Body of pancreas (tissue), 4 donors: ENCODE data around the gene SLC22A24. TPM values are rescaled to one million over a fixed set of nuclear protein-coding genes. Genes with fewer than 3 reads are reported as not detected.
A peak's percentile ranks its signal among the peaks of the same experiment; 100 is the strongest.

Source experiments
- ATAC-seq: fragments of 150-250 bp; one replicate; pipeline ENCODE4 v1.9.1; 2016
- DNase-seq, 4 donors: peaks; one replicate each; pipeline ENCODE4 v3.0.0-alpha.2; 2019
- H3K27ac ChIP-seq, 4 donors: fragments of 200-600 bp; sonication (generic); 1 replicate in 3 of 4; 2 replicates in 1 of 4; pipeline versions ENCODE4 v1.5.1 to v1.6.1; 2016 to 2019; ENCODE audit warnings: mild to moderate bottlenecking in 1 of 4, mixed read lengths in 1 of 4, moderate library complexity in 1 of 4
- H3K27me3 ChIP-seq, 2 donors: fragments of 200-600 bp; sonication (generic); one replicate each; pipeline ENCODE4 v1.6.0; 2016; ENCODE audit warnings: mild to moderate bottlenecking in 1 of 2
- H3K36me3 ChIP-seq, 2 donors: fragments of 200-600 bp; sonication (generic); replicated peaks in 1 of 2; 2 replicates each; pipeline ENCODE4 v1.5.1; 2016; ENCODE audit warnings: low read depth in 2 of 2; ENCODE audit not compliant: insufficient read depth in 1 of 2
- H3K4me1 ChIP-seq: fragments of 200-600 bp; sonication (generic); one replicate; pipeline ENCODE4 v1.6.0; 2016
- H3K4me3 ChIP-seq, 2 donors: fragments of 200-600 bp; sonication (generic); 1 replicate in 1 of 2; 2 replicates in 1 of 2; pipeline ENCODE4 v1.5.1; 2016 to 2019
- H3K9me3 ChIP-seq, 3 donors: fragments of 200-600 bp; sonication (generic); 1 replicate in 2 of 3; 2 replicates in 1 of 3; pipeline ENCODE4 v1.5.1; 2016
- POLR2A ChIP-seq, 3 donors: fragments of 450-650 bp; IDR thresholded peaks; one replicate each; pipeline ENCODE4 v1.6.1; 2016; ENCODE audit warnings: antibody characterized with exemption in 3 of 3, mild to moderate bottlenecking in 2 of 3
- WGBS, 2 donors: methylation state at CpG; one replicate each; pipeline ENCODE4 v1.1.5; 2017; 5-methylcytosine and 5-hydroxymethylcytosine counted together
- intact Hi-C: fragments of 100-400 bp; cut with DNase I; formaldehyde crosslinking; loops from one replicate; pipeline ENCODE4 v1.15.1; 2023
- total RNA-seq, 2 donors: library from RNA; depleted of rRNA; stranded (reverse); fragments of >200 nt; gene quantifications; one replicate each; pipeline ENCODE4 v1.1.0, GENCODE V29; 2016
- TF ChIP-seq, protein P1 (sequence below), 7 experiments: fragments of 450-650 bp in 4 of 7; fragments of 200-600 bp in 3 of 7; sonication (generic) in 3 of 7; IDR thresholded peaks; one replicate each; pipeline ENCODE4 v1.5.1; 2016 to 2019; ENCODE audit warnings: antibody characterized with exemption in 7 of 7

Gene SLC22A24
- total RNA-seq, 2 donors from 2014 or later: not detected

DNA sequence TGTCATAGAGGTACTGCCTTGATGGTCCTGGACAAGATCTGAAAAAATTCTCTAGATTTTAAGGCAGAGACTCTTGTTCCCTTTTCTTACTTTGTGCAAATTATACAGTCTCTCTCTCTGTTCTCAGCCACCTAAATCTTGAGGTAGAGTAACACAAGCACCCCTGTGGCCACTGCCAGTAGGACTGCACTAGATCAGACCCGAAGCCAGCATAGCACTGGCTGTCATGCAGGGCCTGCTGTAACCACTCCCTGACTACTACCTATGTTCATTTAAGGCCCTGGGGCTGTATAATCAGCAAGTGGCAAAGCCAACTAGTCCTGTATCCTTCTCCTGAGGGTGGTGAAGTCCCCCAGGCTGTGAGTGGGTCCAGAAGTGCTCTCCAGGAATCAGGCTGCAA is 11.8 kb upstream of the SLC22A24 start:
- H3K36me3 ChIP-seq: no peaks in the 10 kb centered on the region
- WGBS, 2 donors: 100% methylated on average over 1 of the region's 1 CpG
- no peak for ATAC-seq
- H3K4me1 ChIP-seq: no peaks in the 10 kb centered on the region
- H3K4me3 ChIP-seq: no peak overlapping the region
- no peak for DNase-seq
- intact Hi-C loops: no loop called here
- H3K9me3 ChIP-seq: no peaks in the 10 kb centered on the region
- H3K27ac ChIP-seq: no peak overlapping the region
- TF ChIP-seq POLR2A (IDR thresholded peaks at IDR 0.05): no peak
- TF ChIP-seq, protein P1, sequence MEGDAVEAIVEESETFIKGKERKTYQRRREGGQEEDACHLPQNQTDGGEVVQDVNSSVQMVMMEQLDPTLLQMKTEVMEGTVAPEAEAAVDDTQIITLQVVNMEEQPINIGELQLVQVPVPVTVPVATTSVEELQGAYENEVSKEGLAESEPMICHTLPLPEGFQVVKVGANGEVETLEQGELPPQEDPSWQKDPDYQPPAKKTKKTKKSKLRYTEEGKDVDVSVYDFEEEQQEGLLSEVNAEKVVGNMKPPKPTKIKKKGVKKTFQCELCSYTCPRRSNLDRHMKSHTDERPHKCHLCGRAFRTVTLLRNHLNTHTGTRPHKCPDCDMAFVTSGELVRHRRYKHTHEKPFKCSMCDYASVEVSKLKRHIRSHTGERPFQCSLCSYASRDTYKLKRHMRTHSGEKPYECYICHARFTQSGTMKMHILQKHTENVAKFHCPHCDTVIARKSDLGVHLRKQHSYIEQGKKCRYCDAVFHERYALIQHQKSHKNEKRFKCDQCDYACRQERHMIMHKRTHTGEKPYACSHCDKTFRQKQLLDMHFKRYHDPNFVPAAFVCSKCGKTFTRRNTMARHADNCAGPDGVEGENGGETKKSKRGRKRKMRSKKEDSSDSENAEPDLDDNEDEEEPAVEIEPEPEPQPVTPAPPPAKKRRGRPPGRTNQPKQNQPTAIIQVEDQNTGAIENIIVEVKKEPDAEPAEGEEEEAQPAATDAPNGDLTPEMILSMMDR (IDR thresholded peaks at IDR 0.05): no peak
- no peaks in the 10 kb centered on the region for H3K27me3 ChIP-seq

DNA sequence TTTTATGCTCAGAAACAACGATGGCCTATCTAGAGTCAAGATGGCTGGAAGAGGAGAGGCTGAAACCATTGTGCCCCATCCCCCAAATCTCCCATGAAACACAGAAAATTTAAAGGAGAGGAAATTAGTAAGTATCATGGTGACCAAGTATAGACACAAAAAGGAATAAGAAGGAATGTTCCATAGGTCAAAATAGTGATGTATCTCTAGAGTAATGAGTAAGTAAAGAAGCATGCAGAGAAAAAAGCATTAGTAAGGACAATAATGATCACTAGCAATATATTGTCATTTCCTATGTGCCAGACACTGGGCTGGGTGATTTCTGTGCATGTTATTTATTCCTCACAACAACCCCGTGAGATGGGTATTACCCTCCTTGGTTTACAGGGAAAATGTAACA is 2.6 kb upstream of the SLC22A24 start:
- no peak for DNase-seq
- WGBS, 2 donors: 82% methylated on average over 2 of the region's 2 CpGs
- intact Hi-C loops: no loop called here
- TF ChIP-seq, protein P1 (IDR thresholded peaks at IDR 0.05): no peak
- no peak for TF ChIP-seq POLR2A (IDR thresholded peaks at IDR 0.05)
- ATAC-seq: no peak
- Histone ChIP-seq H3K27me3 (no peaks in the 10 kb centered on the region), H3K4me3 (no peak overlapping the region), H3K27ac (no peak overlapping the region), H3K36me3 (no peaks in the 10 kb centered on the region), H3K4me1 (no peaks in the 10 kb centered on the region), H3K9me3 (no peaks in the 10 kb centered on the region)

DNA sequence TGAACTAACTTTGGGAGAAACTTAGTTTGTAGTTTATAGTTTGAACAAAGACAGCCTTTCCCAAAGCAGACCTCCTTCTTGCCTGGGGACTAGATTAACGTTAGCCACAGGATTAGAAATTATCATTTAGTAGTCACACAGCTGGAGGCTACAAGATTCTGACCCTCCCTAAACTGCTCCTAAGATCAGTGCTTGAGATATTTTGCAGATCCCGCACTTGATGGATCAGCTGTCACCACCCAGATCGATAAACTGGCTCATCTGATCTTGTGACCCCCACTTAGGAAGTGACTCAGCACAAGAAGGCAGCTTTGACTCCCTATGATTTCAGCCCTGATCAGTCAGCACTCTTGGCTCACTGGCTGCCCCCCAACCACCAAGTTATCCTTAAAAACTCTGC is 1.6 kb downstream of the SLC22A24 start:
- H3K27me3 ChIP-seq: no peaks in the 10 kb centered on the region
- 45 to 54% methylated on average over 3 of the region's 3 CpGs for WGBS, 2 donors
- no peaks in the 10 kb centered on the region for H3K36me3 ChIP-seq
- no peak overlapping the region for H3K4me3 ChIP-seq
- ATAC-seq: no peak
- H3K27ac ChIP-seq: no peak overlapping the region
- intact Hi-C loops: no loop called here
- H3K9me3 ChIP-seq: no peaks in the 10 kb centered on the region
- H3K4me1 ChIP-seq: no peaks in the 10 kb centered on the region
- TF ChIP-seq, protein P1 (IDR thresholded peaks at IDR 0.05): no peak
- no peak for TF ChIP-seq POLR2A (IDR thresholded peaks at IDR 0.05)
- no peak for DNase-seq

DNA sequence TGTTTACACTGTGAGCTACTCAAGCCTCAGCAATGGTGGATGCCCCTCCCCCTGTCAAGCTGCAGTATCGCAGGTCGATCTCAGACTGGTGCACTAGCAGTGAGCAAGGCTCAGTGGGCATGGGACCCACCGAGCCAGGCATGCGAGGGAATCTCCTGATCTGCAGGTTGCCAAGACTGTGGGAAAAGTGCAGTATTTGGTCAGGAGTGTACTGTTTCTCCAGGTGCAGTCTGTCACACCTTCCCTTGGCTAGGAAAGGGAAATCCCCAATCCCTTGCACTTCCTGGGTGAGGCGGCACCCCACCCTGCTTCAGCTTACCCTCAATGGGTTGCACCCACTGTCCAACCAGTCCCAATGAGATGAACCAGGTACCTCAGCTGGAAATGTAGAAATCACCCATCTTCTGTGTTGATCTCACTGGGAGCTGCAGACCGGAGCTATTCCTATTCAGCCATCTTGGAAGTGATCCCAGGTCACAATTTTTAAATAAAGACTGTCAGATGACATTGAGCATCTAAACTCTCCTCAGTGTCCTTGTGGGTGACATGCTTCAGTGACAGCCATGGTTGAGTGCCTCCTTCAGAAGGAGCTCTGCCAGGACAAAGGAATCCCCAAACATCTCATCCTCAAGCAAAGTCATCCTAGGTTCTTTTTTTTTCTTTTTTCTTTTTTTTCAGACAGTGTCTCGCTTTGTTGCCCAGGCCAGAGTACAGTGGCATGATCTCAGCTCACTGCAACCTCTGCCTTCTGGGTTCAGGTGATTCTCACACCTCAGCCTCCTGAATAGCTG is 10.8 kb downstream of the SLC22A24 start:
- 36 to 71% methylated on average over 3 to 7 of the region's 7 CpGs for WGBS, 2 donors
- intact Hi-C loops: no loop called here
- no peaks in the 10 kb centered on the region for H3K27me3 ChIP-seq
- DNase-seq (peak; percentile 31 to 69 (median 51)), ATAC-seq (peak; percentile 47)
- H3K36me3 ChIP-seq: no peaks in the 10 kb centered on the region
- peaks cover 11% of the 10 kb centered on the region for H3K4me1 ChIP-seq
- H3K4me3 ChIP-seq: no peak overlapping the region
- no peak overlapping the region for H3K27ac ChIP-seq
- TF ChIP-seq POLR2A (IDR thresholded peaks at IDR 0.05): no peak
- TF ChIP-seq, protein P1 (IDR thresholded peaks at IDR 0.05): no peak
- no peaks in the 10 kb centered on the region for H3K9me3 ChIP-seq

DNA sequence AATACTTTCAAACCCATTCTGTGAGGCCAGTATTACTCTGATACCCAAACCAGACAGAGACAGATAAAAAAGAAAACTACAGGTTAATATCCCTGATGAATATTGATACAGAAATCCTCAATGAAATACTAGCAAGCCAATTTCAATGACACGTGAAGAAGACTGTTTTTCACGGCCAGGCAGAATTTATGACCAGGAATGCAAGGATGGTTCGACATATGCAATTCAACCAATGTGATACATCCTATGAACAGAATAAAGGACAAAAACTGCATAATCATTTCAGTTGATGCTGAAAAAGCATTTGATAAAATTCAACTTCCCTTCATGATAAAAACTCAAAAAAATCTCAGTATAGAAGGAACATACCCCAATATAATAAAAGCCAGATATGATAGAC is 44.5 kb downstream of the SLC22A24 start:
- no peak for DNase-seq
- TF ChIP-seq POLR2A (IDR thresholded peaks at IDR 0.05): no peak
- TF ChIP-seq, protein P1 (IDR thresholded peaks at IDR 0.05): no peak
- intact Hi-C loops: no loop called here
- Histone ChIP-seq H3K4me1 (no peaks in the 10 kb centered on the region), H3K36me3 (no peaks in the 10 kb centered on the region), H3K27ac (no peak overlapping the region), H3K4me3 (no peak overlapping the region), H3K27me3 (no peaks in the 10 kb centered on the region), H3K9me3 (peaks cover 0 to 6% (median 0%) of the 10 kb centered on the region in 3 donors)
- no peak for ATAC-seq
- WGBS, 2 donors: 64 to 88% methylated on average over 3 of the region's 3 CpGs
